Heart left ventricle (tissue), 13 donors: ENCODE results near the gene ASCC2.

Experiments used
- POLR2A ChIP-seq, 2 donors: fragments of 450-650 bp; IDR thresholded peaks; one replicate each; pipeline ENCODE4 v1.6.1; 2017; ENCODE audit warnings: antibody characterized with exemption in 2 of 2, mild to moderate bottlenecking in 2 of 2, moderate library complexity in 2 of 2
- TF ChIP-seq, protein P1 (sequence below), 12 donors: fragments of 200-600 bp; sonication (generic) in 4 of 12; IDR thresholded peaks; one replicate each; pipeline versions ENCODE4 v1.5.0 to v1.8.0; 2018 to 2022; ENCODE audit warnings: antibody characterized with exemption in 12 of 12, mild to moderate bottlenecking in 5 of 12
- donor health status: ischemic (EF 13 %, LVEDD 7.1; RV severe dilation, severe dysfunction).
- donor health status: DM: no; HTN: yes; CAD: no.
- donor health status: DM: no; HTN: no; CAD: no.
- donor health status: ischemic (EF 25% LVEDD 6.9; RV normal size, moderate dysfunction).
- donor health status: ischemic (EF 25% LVEDD 5.7; RV mildly dilated, moderate dysfunction).
- donor health status: ischemic (EF 35%, LVEDD 5.7; RV mildly dilated, moderate dysfunction).
- donor health status: nonischemic (EF 11% LVEDD 7.7; RV severe dilation, severe dysfunction).
- donor health status: DM: yes; HTN: yes; CAD: no.
- donor health status: PGD.
- donor health status: ischemic (EF 29% LVEDD 5.4; RV normal size, mild dysfunction).
- donor health status: nonischemic (EF 23%, LVEDD 6.1; RV moderate dilation, normal function).

DNA sequence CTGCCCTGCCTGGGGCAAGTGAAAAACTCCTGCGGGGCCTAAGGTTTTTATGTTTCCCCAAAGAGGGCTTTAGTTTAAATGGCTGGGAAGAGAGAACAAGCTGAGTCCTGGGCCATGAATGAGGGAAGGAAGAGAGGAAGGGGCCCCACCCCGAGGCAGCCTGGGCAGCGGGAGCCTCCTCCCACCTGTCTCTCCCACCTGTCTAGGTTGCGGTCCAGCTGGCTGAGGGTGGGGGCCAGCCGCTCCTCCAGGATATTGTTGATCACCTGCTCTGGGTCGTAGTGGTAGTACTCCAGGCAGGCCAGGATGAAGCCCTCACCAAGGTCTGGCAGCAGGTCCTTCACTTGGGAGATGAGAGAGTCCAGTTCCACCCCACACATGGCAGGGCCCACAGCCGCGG is 36.3 kb downstream of the ASCC2 start:
- TF ChIP-seq, protein P1, sequence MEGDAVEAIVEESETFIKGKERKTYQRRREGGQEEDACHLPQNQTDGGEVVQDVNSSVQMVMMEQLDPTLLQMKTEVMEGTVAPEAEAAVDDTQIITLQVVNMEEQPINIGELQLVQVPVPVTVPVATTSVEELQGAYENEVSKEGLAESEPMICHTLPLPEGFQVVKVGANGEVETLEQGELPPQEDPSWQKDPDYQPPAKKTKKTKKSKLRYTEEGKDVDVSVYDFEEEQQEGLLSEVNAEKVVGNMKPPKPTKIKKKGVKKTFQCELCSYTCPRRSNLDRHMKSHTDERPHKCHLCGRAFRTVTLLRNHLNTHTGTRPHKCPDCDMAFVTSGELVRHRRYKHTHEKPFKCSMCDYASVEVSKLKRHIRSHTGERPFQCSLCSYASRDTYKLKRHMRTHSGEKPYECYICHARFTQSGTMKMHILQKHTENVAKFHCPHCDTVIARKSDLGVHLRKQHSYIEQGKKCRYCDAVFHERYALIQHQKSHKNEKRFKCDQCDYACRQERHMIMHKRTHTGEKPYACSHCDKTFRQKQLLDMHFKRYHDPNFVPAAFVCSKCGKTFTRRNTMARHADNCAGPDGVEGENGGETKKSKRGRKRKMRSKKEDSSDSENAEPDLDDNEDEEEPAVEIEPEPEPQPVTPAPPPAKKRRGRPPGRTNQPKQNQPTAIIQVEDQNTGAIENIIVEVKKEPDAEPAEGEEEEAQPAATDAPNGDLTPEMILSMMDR (IDR thresholded peaks at IDR 0.05) = no peak
- TF ChIP-seq POLR2A (IDR thresholded peaks at IDR 0.05) = no peak
